HepG2 (cell line): Measurements from ENCODE around the gene JSRP1.

Experiments used
- ETV6 ChIP-seq: sonication (generic); formaldehyde crosslinking; conservative IDR thresholded peaks from 2 replicates; pipeline ENCODE4 v1.4.0; 2020; ENCODE audit warnings: missing genetic modification reagents
- HNRNPK ChIP-seq: fragments of 200-400 bp; formaldehyde crosslinking; IDR thresholded peaks from 2 replicates; pipeline ENCODE4 v1.6.1; 2018; ENCODE audit warnings: low read length, low read depth, moderate library complexity, mild to moderate bottlenecking; ENCODE audit not compliant: poor library complexity, severe bottlenecking
- KLF11 ChIP-seq: IDR thresholded peaks from 2 replicates; pipeline ENCODE4 v1.6.1; 2016; ENCODE audit warnings: missing compliant biosample characterization
- ZKSCAN1 ChIP-seq: fragments of 150-350 bp; IDR thresholded peaks from 2 replicates; pipeline ENCODE4 v1.6.1; 2014; ENCODE audit warnings: low read length
- ZNF431 ChIP-seq: sonication (generic); formaldehyde crosslinking; IDR thresholded peaks from 2 replicates; pipeline ENCODE4 v1.9.0; 2022; ENCODE audit warnings: missing genetic modification reagents, low read depth, mild to moderate bottlenecking, borderline replicate concordance

DNA sequence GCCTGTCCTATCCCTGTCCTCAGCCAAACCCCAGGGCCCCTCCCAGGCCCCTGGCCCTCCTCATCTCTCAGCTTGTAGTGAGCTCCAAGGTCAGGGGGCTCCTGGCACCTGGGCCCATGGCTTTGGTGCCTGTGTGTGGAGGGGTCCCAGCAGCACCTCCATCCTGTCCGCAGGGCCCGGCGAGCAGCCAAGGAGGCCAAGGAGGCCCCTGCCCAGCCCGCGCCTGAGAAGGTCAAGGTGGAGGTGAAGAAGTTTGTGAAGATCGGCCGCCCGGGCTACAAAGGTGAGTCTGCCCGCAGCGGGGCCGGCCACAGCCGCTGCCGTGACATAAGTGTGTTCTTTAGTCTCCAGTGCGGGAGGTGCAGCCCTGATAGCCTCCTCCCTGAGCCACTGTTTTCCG, 10.9 kb downstream of the JSRP1 start:
- no peak for TF ChIP-seq KLF11 (CRISPR knock-in tag)
- TF ChIP-seq HNRNPK: no peak
- TF ChIP-seq ZKSCAN1: no peak
- no peak for TF ChIP-seq ZNF431 (CRISPR knock-in tag)
- no peak for TF ChIP-seq ETV6 (CRISPR knock-in tag)
